ENCODE results near the gene SERPINA3.

The SERPINA3 gene

GRCh38 chr14:94660306-94660946 is 48.2 kb downstream of the SERPINA3 start:
- FAIRE-seq, result no peak

DNA sequence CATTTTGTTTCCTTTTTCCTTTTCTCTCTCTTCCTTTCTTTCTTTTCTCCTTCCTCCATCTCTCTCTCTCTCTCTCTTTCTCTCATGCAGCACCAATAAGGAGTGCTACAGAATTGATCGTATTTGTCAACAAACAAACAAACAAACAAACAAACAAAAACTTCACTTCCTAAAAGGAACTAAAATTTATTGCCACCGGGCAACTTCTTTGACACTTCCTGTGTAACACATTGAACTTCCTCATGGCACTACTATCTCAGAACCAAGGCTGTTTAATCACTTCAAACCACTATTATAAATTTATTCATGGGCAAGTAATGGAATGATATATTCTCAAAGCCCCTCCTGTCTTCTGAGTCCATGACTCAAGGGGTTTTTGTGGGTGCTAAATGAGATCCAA is 51.3 kb downstream of the SERPINA3 start:
- FAIRE-seq, result no peak

DNA sequence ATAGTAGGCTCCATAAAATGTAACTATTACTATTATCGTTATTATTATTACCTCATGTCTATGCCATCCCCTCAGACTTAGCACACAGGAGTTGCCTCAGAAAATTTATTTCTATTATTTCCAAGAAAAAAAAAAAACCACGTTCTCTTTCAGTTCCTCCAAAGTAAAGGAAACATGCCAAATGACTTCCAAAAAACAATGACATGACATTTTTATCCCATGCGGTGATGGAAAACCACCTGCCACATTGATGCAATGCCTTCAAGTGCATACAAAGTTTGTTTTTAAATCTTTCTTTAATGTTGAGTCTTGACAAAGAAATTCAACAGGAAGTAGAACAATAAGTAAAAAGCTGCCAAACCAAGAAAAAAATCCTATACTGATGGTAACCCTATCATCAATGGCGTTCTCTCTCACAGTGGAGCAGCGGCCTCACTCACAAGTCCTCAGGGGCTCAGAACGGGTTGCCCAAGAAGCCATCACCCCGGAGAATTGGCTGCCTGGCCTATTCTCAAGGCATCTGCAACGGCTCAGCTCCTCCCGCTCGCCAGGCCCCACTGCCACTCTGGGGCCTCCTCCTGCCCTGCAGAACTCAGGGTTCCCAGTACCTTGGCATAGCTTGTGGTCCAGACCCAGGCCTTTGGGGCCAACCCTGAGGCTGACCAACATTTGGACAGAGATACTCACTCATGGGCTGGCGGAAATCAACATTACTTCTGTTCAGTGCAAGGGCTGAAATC is 51.9 kb downstream of the SERPINA3 start:
- FAIRE-seq, result no peak

DNA sequence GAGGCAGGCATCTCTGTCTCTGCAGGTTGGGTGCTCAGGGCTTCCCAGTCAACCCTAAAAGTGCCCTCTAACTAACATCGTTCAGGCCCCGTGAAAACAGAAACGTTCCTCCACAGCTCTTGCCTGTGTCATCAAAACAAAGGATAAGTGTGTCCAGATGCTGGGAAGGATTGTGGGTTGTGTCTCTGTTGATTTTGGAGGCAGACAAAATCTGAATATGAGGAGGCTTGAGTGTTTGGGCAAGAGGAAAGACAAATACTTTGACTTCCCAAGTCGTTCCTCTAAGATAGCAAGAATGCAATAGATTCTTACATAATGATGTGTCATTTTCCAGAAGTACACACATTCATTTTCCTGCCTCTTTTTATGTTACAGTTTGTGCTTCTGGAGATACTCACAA is 52.9 kb downstream of the SERPINA3 start:
- no peak for FAIRE-seq

GRCh38 chr14:94665544-94665943 is 53.4 kb downstream of the SERPINA3 start:
- FAIRE-seq, result peak; percentile 94

- FAIRE-seq, result no peak
Measured at GRCh38 chr14:94670692-94671285, 58.6 kb downstream of the SERPINA3 start.

- no peak for FAIRE-seq
Measured at GRCh38 chr14:94671870-94672444, 59.8 kb downstream of the SERPINA3 start.

- FAIRE-seq, result no peak
Measured at GRCh38 chr14:94673071-94673470, 60.9 kb downstream of the SERPINA3 start.
